Erythroblast (primary cell): ENCODE data around the gene SV2B.

ENCODE experiments used
- GATA1 ChIP-seq: IDR thresholded peaks from 2 replicates; pipeline ENCODE4 v1.6.1; 2011; ENCODE audit warnings: low read depth, mild to moderate bottlenecking, control low read depth, low read length, moderate library complexity
- POLR2A ChIP-seq: IDR thresholded peaks from 2 replicates; pipeline ENCODE4 v1.6.1; 2011; ENCODE audit warnings: mild to moderate bottlenecking, low read length

- no peak for TF ChIP-seq POLR2A
- no peak for TF ChIP-seq GATA1
Observed at GRCh38 chr15:91072161-91072560, 27.9 kb upstream of the SV2B start.
